T1000 (cell line): Measurements from ENCODE around the gene MYT1.
"Not testable (repeated sequence)": the region's sequence is repeated elsewhere in the genome, so short reads cannot be mapped to it uniquely, and the experiment has no call there.

Source experiments
- DNase-seq: peaks from one replicate; lab custom pipeline; 2025; ENCODE audit warnings: mixed read lengths; lab: John Stamatoyannopoulos, UW

The MYT1 gene

GRCh38 chr20:64169091-64169560 lies 4.9 kb downstream of the MYT1 start:
- DNase-seq: no peak

- no peak for DNase-seq
These were observed 7.0 kb downstream of the MYT1 start for GRCh38 chr20:64171211-64171610.

- DNase-seq: no peak
These were observed 8.9 kb downstream of the MYT1 start for GRCh38 chr20:64173116-64173515.

- no peak for DNase-seq
These were observed 12.3 kb downstream of the MYT1 start for GRCh38 chr20:64176551-64176950.

- no peak for DNase-seq
These were observed 12.7 kb downstream of the MYT1 start for GRCh38 chr20:64176971-64177370.

GRCh38 chr20:64177384-64177783 lies 13.1 kb downstream of the MYT1 start:
- no peak for DNase-seq

- no peak for DNase-seq
These were observed 13.5 kb downstream of the MYT1 start for GRCh38 chr20:64177787-64178186.

- DNase-seq: not testable (repeated sequence)
These were observed 14.7 kb downstream of the MYT1 start for GRCh38 chr20:64178925-64179324.

- DNase-seq: no peak
These were observed 15.6 kb downstream of the MYT1 start for GRCh38 chr20:64179805-64180204.

GRCh38 chr20:64180673-64181072 lies 16.4 kb downstream of the MYT1 start:
- DNase-seq: no peak

- DNase-seq: no peak
These were observed 17.1 kb downstream of the MYT1 start for GRCh38 chr20:64181391-64181790.

GRCh38 chr20:64182146-64182865 lies 18.1 kb downstream of the MYT1 start:
- no peak for DNase-seq

GRCh38 chr20:64183313-64183712 lies 19.1 kb downstream of the MYT1 start:
- DNase-seq: no peak

GRCh38 chr20:64184795-64185194 lies 20.5 kb downstream of the MYT1 start:
- no peak for DNase-seq

- DNase-seq: no peak
These were observed 21.1 kb downstream of the MYT1 start for GRCh38 chr20:64185276-64185900.

- DNase-seq: no peak
These were observed 21.9 kb downstream of the MYT1 start for GRCh38 chr20:64186071-64186598.

GRCh38 chr20:64187213-64187612 lies 23.0 kb downstream of the MYT1 start:
- DNase-seq: not testable (repeated sequence)

GRCh38 chr20:64188091-64188490 lies 23.8 kb downstream of the MYT1 start:
- DNase-seq: no peak

GRCh38 chr20:64188682-64189529 lies 24.7 kb downstream of the MYT1 start:
- DNase-seq: no peak

- no peak for DNase-seq
These were observed 25.3 kb downstream of the MYT1 start for GRCh38 chr20:64189530-64189966.

GRCh38 chr20:64189986-64190385 lies 25.7 kb downstream of the MYT1 start:
- DNase-seq: no peak

GRCh38 chr20:64191002-64191401 lies 26.8 kb downstream of the MYT1 start:
- DNase-seq: no peak
